Psoas muscle (tissue), 8 donors: Measurements from ENCODE around the gene MRPL2. TPM values are rescaled to one million over a fixed set of nuclear protein-coding genes. Genes with fewer than 3 reads are reported as not detected.

ENCODE experiments used
- ATAC-seq, 4 donors: fragments of 200-7000 bp; cut with Tn5 transposase; one replicate each; pipeline ENCODE4 v1.9.1; 2020; ENCODE audit warnings: moderate library complexity in 3 of 4, mild to moderate bottlenecking in 2 of 4
- DNase-seq, 2 donors: peaks; one replicate each; pipeline ENCODE4 v3.0.0-alpha.2; 2020
- H3K27ac ChIP-seq: fragments of 200-600 bp; one replicate; pipeline ENCODE4 v1.8.0; 2022
- H3K27me3 ChIP-seq, 3 donors: fragments of 200-600 bp in 1 of 3; one replicate each; pipeline versions ENCODE4 v1.6.1 to v1.8.0; 2013 to 2022; ENCODE audit warnings: low read length in 2 of 3, mild to moderate bottlenecking in 2 of 3, moderate library complexity in 1 of 3; ENCODE audit not compliant: insufficient read depth in 3 of 3
- H3K36me3 ChIP-seq, 2 donors: fragments of 200-600 bp in 1 of 2; one replicate each; pipeline versions ENCODE4 v1.6.1 to v1.8.0; 2013 to 2022; ENCODE audit warnings: low read depth in 1 of 2, mild to moderate bottlenecking in 1 of 2, moderate library complexity in 1 of 2; ENCODE audit not compliant: insufficient read depth in 1 of 2
- H3K4me1 ChIP-seq: fragments of 200-600 bp; one replicate; pipeline ENCODE4 v1.8.0; 2022
- H3K4me3 ChIP-seq: fragments of 200-600 bp; one replicate; pipeline ENCODE4 v1.8.0; 2022; ENCODE audit warnings: mild to moderate bottlenecking
- H3K9me3 ChIP-seq: fragments of 200-600 bp; one replicate; pipeline ENCODE4 v1.8.0; 2022
- CTCF ChIP-seq: fragments of 200-600 bp; IDR thresholded peaks from one replicate; pipeline ENCODE4 v1.8.0; 2022; ENCODE audit warnings: antibody characterized with exemption
- WGBS, 3 donors: extraction: QIAGEN DNeasy Blood & Tissue Kit; methylation state at CpG; one replicate each; pipeline versions ENCODE4 v1.1.6 to v1.1.7; 2013; 5-methylcytosine and 5-hydroxymethylcytosine counted together
- intact Hi-C, 2 donors: fragments of 100-400 bp; cut with DNase I; formaldehyde crosslinking; loops; one replicate each; pipeline versions ENCODE4 v1.11.0 to v1.14.2; 2022
- polyA plus RNA-seq, 3 donors: library from polyadenylated mRNA; stranded (reverse); fragments of 200-250 nt; gene quantifications; one replicate each; pipeline ENCODE4 v1.2.3, GENCODE V29; 2013
- total RNA-seq, 4 donors: library from RNA; stranded (reverse); fragmentation: NEBNext Ultra II Directional in 2 of 4; extraction: Animal tissue kit (Norgen Biotek cat#: 25700) in 2 of 4; gene quantifications; one replicate each; pipeline versions ENCODE4 v1.2.1 to v1.2.4, GENCODE V29; 2021 to 2023
- donor health status: healthy with polysubstance abuse.
- donor health status: DM: no; HTN: no; CAD: no; lungs with moderate emphysema.
- donor health status: Bipolar disorder and iron deficiency.
- donor health status: healthy.
- donor health status: DM: yes; HTN: yes; CAD: no.
- donor health status: DM: no; HTN: no; CAD: no.
- donor health status: DM: no; HTN: no; CAD: no.
- donor health status: DM: yes; HTN: yes; CAD: no.

MRPL2 gene
- total and polyA plus RNA-seq, 7 donors, result 61.3 to 139 (median 91.2) TPM

GRCh38 chr6:43054206-43054943, 4.9 kb downstream of the MRPL2 start:
- peak overlapping the region; percentile 80 for H3K4me3 ChIP-seq
- ATAC-seq (peak in 3 of 4 donors; percentile 13 to 23 (median 17)), DNase-seq (no peak)
- intact Hi-C loops, result loop anchor here in 1 of 2 donors (5.0 kb wide), 1 partner anchor 37 kb away; no protein-coding TSS in a partner anchor
- no peak for TF ChIP-seq CTCF
- peaks cover 0 to 54% of the 10 kb centered on the region in 2 donors for H3K36me3 ChIP-seq
- H3K27ac ChIP-seq, result peak overlapping the region; percentile 90
- H3K4me1 ChIP-seq, result peaks cover 18% of the 10 kb centered on the region
- no peaks in the 10 kb centered on the region for H3K27me3 ChIP-seq
- no peaks in the 10 kb centered on the region for H3K9me3 ChIP-seq
- WGBS, 3 donors, result 44 to 51% (median 49%) methylated on average over 17 of the region's 17 CpGs

- no peak for TF ChIP-seq CTCF
- ATAC-seq, result peak; percentile 94 to 96 (median 94)
- H3K27ac ChIP-seq, result peak within 1 kb of the TSS; percentile 90
- H3K36me3 ChIP-seq, result peaks cover 0 to 61% of the 10 kb centered on the region in 2 donors
- peak; percentile 92 to 96 for DNase-seq
- H3K4me3 ChIP-seq, result peak within 1 kb of the TSS; percentile 80
- H3K4me1 ChIP-seq, result peaks cover 17% of the 10 kb centered on the region
- intact Hi-C loops, result loop anchor here (2.0 to 5.0 kb wide), 3 partner anchors 17 to 37 kb away; no protein-coding TSS in a partner anchor
- H3K9me3 ChIP-seq, result no peaks in the 10 kb centered on the region
- 1 to 4% (median 2%) methylated on average over 20 to 45 of the region's 45 CpGs for WGBS, 3 donors
- H3K27me3 ChIP-seq, result no peaks in the 10 kb centered on the region
Observed at GRCh38 chr6:43053545-43054205, 5.6 kb downstream of the MRPL2 start, which contains the start of gene CUL7. CUL7 (minus strand) TSS chr6:43053851; CDS start chr6:43052788, 1,063 bp downstream.

GRCh38 chr6:43052842-43053544, 6.2 kb downstream of the MRPL2 start:
- ATAC-seq (peak; percentile 45 to 57 (median 45)), DNase-seq (peak in 1 of 2 donors; percentile 63)
- no peaks in the 10 kb centered on the region for H3K9me3 ChIP-seq
- H3K27me3 ChIP-seq, result no peaks in the 10 kb centered on the region
- H3K4me1 ChIP-seq, result peaks cover 10% of the 10 kb centered on the region
- intact Hi-C loops, result loop anchor here (2.0 to 5.0 kb wide), 3 partner anchors 16 to 36 kb away; no protein-coding TSS in a partner anchor
- peak overlapping the region; percentile 90 for H3K27ac ChIP-seq
- TF ChIP-seq CTCF, result no peak
- WGBS, 3 donors, result 17 to 18% (median 17%) methylated on average over 21 to 22 of the region's 22 CpGs
- H3K4me3 ChIP-seq, result peak overlapping the region; percentile 80
- H3K36me3 ChIP-seq, result peaks cover 3 to 67% of the 10 kb centered on the region in 2 donors

- DNase-seq (no peak), ATAC-seq (no peak)
- no peak for TF ChIP-seq CTCF
- peak overlapping the region; percentile 90 for H3K27ac ChIP-seq
- no peaks in the 10 kb centered on the region for H3K9me3 ChIP-seq
- whole genome bisulfite sequencing, 3 donors, result 72 to 83% (median 72%) methylated on average over 19 of the region's 19 CpGs
- intact Hi-C loops, result loop anchor here (2.0 to 5.0 kb wide), 3 partner anchors 16 to 36 kb away; no protein-coding TSS in a partner anchor
- peak overlapping the region; percentile 80 for H3K4me3 ChIP-seq
- H3K27me3 ChIP-seq, result no peaks in the 10 kb centered on the region
- peaks cover 5 to 68% of the 10 kb centered on the region in 2 donors for H3K36me3 ChIP-seq
- peaks cover 4% of the 10 kb centered on the region for H3K4me1 ChIP-seq
Observed at GRCh38 chr6:43052225-43052841, 6.9 kb downstream of the MRPL2 start.
